Esophagus muscularis mucosa (tissue), 4 donors: ENCODE results near the gene GALNT11.

ENCODE experiments used
- EP300 ChIP-seq: sonication (generic); formaldehyde crosslinking; IDR thresholded peaks from one replicate; pipeline ENCODE4 v1.6.1; 2017; ENCODE audit warnings: antibody characterized with exemption
- POLR2A ChIP-seq: fragments of 450-650 bp; IDR thresholded peaks from one replicate; pipeline ENCODE4 v1.6.1; 2017; ENCODE audit warnings: antibody characterized with exemption, moderate library complexity, mild to moderate bottlenecking, low read depth
- POLR2AphosphoS5 ChIP-seq, 2 donors: sonication (generic); formaldehyde crosslinking; IDR thresholded peaks; one replicate each; pipeline ENCODE4 v1.6.1; 2017; ENCODE audit warnings: antibody characterized with exemption in 2 of 2
- TF ChIP-seq, protein P1 (sequence below), 3 experiments: fragments of 200-600 bp in 2 of 3; fragments of 450-650 bp in 1 of 3; sonication (generic) in 2 of 3; IDR thresholded peaks; one replicate each; pipeline ENCODE4 v1.5.1; 2017 to 2019; ENCODE audit warnings: antibody characterized with exemption in 3 of 3, mild to moderate bottlenecking in 2 of 3, moderate library complexity in 1 of 3

DNA sequence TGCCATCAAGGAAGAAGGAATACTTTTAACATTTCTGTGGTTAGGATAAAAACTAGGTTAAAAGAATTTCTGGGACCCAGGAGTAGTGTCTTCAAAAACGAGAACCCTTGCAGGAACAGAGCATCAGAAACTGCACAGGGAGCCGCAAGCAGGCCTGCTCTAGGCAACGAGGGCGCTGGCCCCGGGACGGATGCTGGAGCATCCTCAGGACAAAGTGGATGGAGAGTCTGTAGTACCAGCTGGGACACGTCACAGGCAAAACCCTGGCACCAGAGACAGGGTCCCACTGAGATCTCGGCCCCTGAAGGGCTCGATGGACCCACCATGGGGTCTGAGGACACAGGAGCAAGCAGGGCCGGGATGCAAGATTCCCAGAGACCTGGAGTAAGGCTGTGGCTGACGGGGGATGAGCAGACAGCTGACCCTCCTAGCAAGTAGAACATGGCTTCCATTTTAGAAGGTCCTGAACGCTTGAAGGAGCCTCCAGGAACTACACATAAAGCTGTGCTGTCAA lies 106.6 kb downstream of the GALNT11 start:
- TF ChIP-seq, protein P1, sequence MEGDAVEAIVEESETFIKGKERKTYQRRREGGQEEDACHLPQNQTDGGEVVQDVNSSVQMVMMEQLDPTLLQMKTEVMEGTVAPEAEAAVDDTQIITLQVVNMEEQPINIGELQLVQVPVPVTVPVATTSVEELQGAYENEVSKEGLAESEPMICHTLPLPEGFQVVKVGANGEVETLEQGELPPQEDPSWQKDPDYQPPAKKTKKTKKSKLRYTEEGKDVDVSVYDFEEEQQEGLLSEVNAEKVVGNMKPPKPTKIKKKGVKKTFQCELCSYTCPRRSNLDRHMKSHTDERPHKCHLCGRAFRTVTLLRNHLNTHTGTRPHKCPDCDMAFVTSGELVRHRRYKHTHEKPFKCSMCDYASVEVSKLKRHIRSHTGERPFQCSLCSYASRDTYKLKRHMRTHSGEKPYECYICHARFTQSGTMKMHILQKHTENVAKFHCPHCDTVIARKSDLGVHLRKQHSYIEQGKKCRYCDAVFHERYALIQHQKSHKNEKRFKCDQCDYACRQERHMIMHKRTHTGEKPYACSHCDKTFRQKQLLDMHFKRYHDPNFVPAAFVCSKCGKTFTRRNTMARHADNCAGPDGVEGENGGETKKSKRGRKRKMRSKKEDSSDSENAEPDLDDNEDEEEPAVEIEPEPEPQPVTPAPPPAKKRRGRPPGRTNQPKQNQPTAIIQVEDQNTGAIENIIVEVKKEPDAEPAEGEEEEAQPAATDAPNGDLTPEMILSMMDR (IDR thresholded peaks at IDR 0.05), result no peak
- TF ChIP-seq POLR2A (no peak), POLR2AphosphoS5 (IDR thresholded peaks at IDR 0.05) (no peak), EP300 (no peak)
